K562 (cell line): ENCODE data around the gene STRC. TPM values are rescaled to one million over a fixed set of nuclear protein-coding genes. Genes with fewer than 3 reads are reported as not detected.

ENCODE experiments used
- ATAC-seq: fragments of 200-7000 bp; cut with Tn5 transposase; 3 replicates; pipeline ENCODE4 v1.9.1; 2020; ENCODE audit warnings: moderate library complexity
- BruUV-seq: library from RNA; stranded (reverse); fragments of 400-500 nt; replicated peaks from 2 replicates; lab custom pipeline; 2021; lab: Mats Ljungman, UMichigan
- CTCF ChIA-PET: fragments of 300-600 bp; formaldehyde crosslinking; extraction: SDS; loops from one replicate; lab custom pipeline; 2021; ENCODE audit warnings: low intra/inter-chr PET ratio; lab: Yijun Ruan, JAX
- POLR2A ChIA-PET: fragments of 300-600, 350-650 bp; sonication (Branson Sonifier 250); formaldehyde crosslinking; extraction: SDS; loops from one replicate; lab custom pipeline; 2021; ENCODE audit warnings: antibody characterized with exemption, inconsistent platforms; lab: Yijun Ruan, JAX
- DNase-seq, 4 experiments: peaks; one replicate each; pipeline versions ENCODE4 v3.0.0 to v3.0.0-alpha.2; 2011 to 2018; ENCODE audit warnings: low spot score in 3 of 4, mixed read lengths in 3 of 4; ENCODE audit errors: extremely low read depth in 1 of 4
- FAIRE-seq: peaks from 2 replicates; lab custom pipeline; 2011; peaks lifted over from hg19 to GRCh38; lab: Jason Lieb, UNC
- H2AFZ ChIP-seq: 2 replicates; pipeline ENCODE4 v1.6.0; 2011; ENCODE audit warnings: low read depth, low read length, control low read depth, inconsistent platforms
- H3K27ac ChIP-seq: fragments of 200-600 bp; 3 replicates; pipeline ENCODE4 v1.8.0; 2011; ENCODE audit warnings: low read depth, mild to moderate bottlenecking, control low read depth, inconsistent platforms, low read length, moderate library complexity, mixed read lengths; ENCODE audit errors: extremely low read depth
- H3K27me3 ChIP-seq, 2 experiments: fragments of 300-600 bp in 1 of 2; 2 replicates in 1 of 2; 3 replicates in 1 of 2; pipeline versions ENCODE4 v1.6.0 to v1.8.0; 2011; ENCODE audit warnings: inconsistent platforms in 2 of 2, low read length in 2 of 2, mild to moderate bottlenecking in 1 of 2, mixed read lengths in 1 of 2, moderate library complexity in 1 of 2; ENCODE audit not compliant: control insufficient read depth in 2 of 2, insufficient read depth in 2 of 2
- H3K36me3 ChIP-seq: fragments of 300-600 bp; 3 replicates; pipeline ENCODE4 v1.8.0; 2011; ENCODE audit warnings: mild to moderate bottlenecking, low read length, inconsistent platforms; ENCODE audit not compliant: control insufficient read depth, insufficient read depth
- H3K4me1 ChIP-seq, 2 experiments: fragments of 200-600 bp in 1 of 2; replicated peaks in 1 of 2; 2 replicates in 1 of 2; 3 replicates in 1 of 2; pipeline versions ENCODE4 v1.5.1 to v1.8.0; 2011; ENCODE audit warnings: inconsistent platforms in 2 of 2, low read length in 2 of 2, mild to moderate bottlenecking in 1 of 2, mixed read lengths in 1 of 2, moderate library complexity in 1 of 2; ENCODE audit not compliant: control insufficient read depth in 2 of 2, insufficient read depth in 2 of 2
- H3K4me2 ChIP-seq: 2 replicates; pipeline ENCODE4 v1.6.1; 2011; ENCODE audit warnings: low read length, control low read depth, inconsistent platforms, mixed read lengths; ENCODE audit not compliant: insufficient read depth
- H3K4me3 ChIP-seq: fragments of 200-600 bp; sonication (generic), shearing (Covaris generic); 2 replicates; pipeline ENCODE4 v1.5.1; 2016; ENCODE audit warnings: control low read depth, inconsistent platforms
- H3K79me2 ChIP-seq: fragments of 200-600 bp; 3 replicates; pipeline ENCODE4 v1.8.0; 2011; ENCODE audit warnings: low read length, inconsistent platforms; ENCODE audit not compliant: control insufficient read depth, insufficient read depth
- H3K9ac ChIP-seq, 2 experiments: 2 replicates each; pipeline versions ENCODE4 v1.6.0 to v1.6.1; 2011; ENCODE audit warnings: low read depth in 2 of 2, low read length in 2 of 2, control low read depth in 1 of 2, inconsistent platforms in 1 of 2, mild to moderate bottlenecking in 1 of 2, mixed read lengths in 1 of 2; ENCODE audit not compliant: insufficient read depth in 1 of 2
- H3K9me1 ChIP-seq: one replicate; pipeline ENCODE4 v1.6.0; 2011; ENCODE audit warnings: inconsistent platforms, mild to moderate bottlenecking, low read length, moderate library complexity; ENCODE audit not compliant: control insufficient read depth, insufficient read depth
- H3K9me3 ChIP-seq: replicated peaks from 2 replicates; pipeline ENCODE4 v1.5.1; 2011; ENCODE audit warnings: low read depth, low read length, inconsistent platforms; ENCODE audit not compliant: control insufficient read depth, insufficient read depth
- H4K20me1 ChIP-seq: replicated peaks from 2 replicates; pipeline ENCODE4 v1.6.1; 2011; ENCODE audit warnings: low read length, inconsistent platforms, mixed read lengths; ENCODE audit not compliant: control insufficient read depth, insufficient read depth
- CHD7 ChIP-seq: fragments of 200-600 bp; sonication (generic); IDR thresholded peaks from one replicate; pipeline ENCODE4 v1.6.1; 2012; ENCODE audit warnings: mild to moderate bottlenecking, low read depth, low read length, inconsistent platforms
- CREBBP ChIP-seq: IDR thresholded peaks from one replicate; pipeline ENCODE4 v1.6.1; 2012; ENCODE audit warnings: low read depth, mild to moderate bottlenecking, control low read depth, inconsistent platforms, low read length
- RHOXF2B ChIP-seq: fragments of 250-450 bp; sonication (Bioruptor Pico); conservative IDR thresholded peaks from 2 replicates; pipeline ENCODE4 v1.5.1; 2021
- SRSF3 ChIP-seq: fragments of 200-400 bp; formaldehyde crosslinking; IDR thresholded peaks from 2 replicates; pipeline ENCODE4 v1.6.1; 2016; ENCODE audit warnings: mild to moderate bottlenecking, low read length, moderate library complexity; ENCODE audit not compliant: insufficient read depth
- TSC22D4 ChIP-seq: fragments of 450-650 bp; IDR thresholded peaks from 2 replicates; pipeline ENCODE4 v1.6.1; 2016; ENCODE audit warnings: missing genetic modification characterization, missing biosample characterization, control low read depth
- ZBTB33 ChIP-seq: sonication (generic); formaldehyde crosslinking; IDR thresholded peaks from 2 replicates; pipeline ENCODE4 v1.8.1; 2023; ENCODE audit warnings: mild to moderate bottlenecking, missing genetic modification reagents
- ZNF232 ChIP-seq: sonication (generic); formaldehyde crosslinking; IDR thresholded peaks from 2 replicates; pipeline ENCODE4 v1.8.0; 2022; ENCODE audit warnings: mild to moderate bottlenecking, missing genetic modification reagents
- ZNF717 ChIP-seq: fragments of 250-450 bp; sonication (Bioruptor Pico); IDR thresholded peaks from 2 replicates; pipeline ENCODE4 v1.5.0; 2021
- WGBS: fragments of 100-300 bp; shearing (Covaris generic); methylation state at CpG from one replicate; pipeline ENCODE4 v1.1.6; 2016; ENCODE audit warnings: low coverage, mixed read lengths; ENCODE audit not compliant: insufficient coverage; ENCODE audit errors: missing lambda C conversion rate; 5-methylcytosine and 5-hydroxymethylcytosine counted together
- in situ Hi-C: fragments of 300-500 bp; cut with MboI; formaldehyde crosslinking; loops from 4 replicates; pipeline ENCODE4 v1.15.0; 2018; ENCODE audit warnings: inconsistent platforms, mixed read lengths
- intact Hi-C: fragments of 100-400 bp; cut with micrococcal nuclease; formaldehyde crosslinking; loops from 2 replicates; pipeline ENCODE4 v1.14.2; 2022
- polyA plus RNA-seq, 8 experiments: library from polyadenylated mRNA; depleted of rRNA in 4 of 8; stranded (reverse) in 5 of 8; unstranded in 3 of 8; fragments of >200 nt; fragmentation: Nextera tagmentation in 2 of 8; fragmentation: Illumina TruSeq in 1 of 8; extraction: Ambion mirVana in 2 of 8; extraction: Trizol in 1 of 8; gene quantifications; 2 replicates each; pipeline versions ENCODE4 v1.2.1 to v1.2.3, GENCODE V29; 2011 to 2014; ENCODE audit warnings: inconsistent platforms in 1 of 8, missing spikeins in 1 of 8
- total RNA-seq, 7 experiments: library from RNA; depleted of rRNA in 6 of 7; stranded (reverse); fragments of >200 nt in 6 of 7; fragmentation: Illumina TruSeq in 2 of 7; extraction: Trizol in 2 of 7; gene quantifications; 2 replicates each; pipeline versions ENCODE4 v1.2.1 to v1.2.3, GENCODE V29; 2011 to 2021; ENCODE audit warnings: low replicate concordance in 1 of 7

The STRC gene
- total and polyA plus RNA-seq, 9 of the 15 experiments (the other 6 are each of a cell fraction or from before 2014, with no cell fraction given) = 0.01 to 0.04 TPM; not detected in 7

- Histone ChIP-seq H3K9me1 (no peaks in the 10 kb centered on the region), H3K4me2 (no peak overlapping the region), H3K79me2 (no peaks in the 10 kb centered on the region), H4K20me1 (no peaks in the 10 kb centered on the region; the same call in 1 of the 2 replicates), H3K4me1 (no peaks in the 10 kb centered on the region), H3K36me3 (peaks cover 5% of the 10 kb centered on the region; the same call in 1 of the 3 replicates), H2AFZ (no peak overlapping the region), H3K9ac (no peak overlapping the region), H3K9me3 (no peaks in the 10 kb centered on the region), H3K27me3 (no peaks in the 10 kb centered on the region), H3K27ac (no peak overlapping the region), H3K4me3 (no peak overlapping the region)
- no peak for TF ChIP-seq RHOXF2B (CRISPR knock-in tag)
- no peak for TF ChIP-seq CREBBP
- no peak for TF ChIP-seq ZBTB33 (CRISPR knock-in tag)
- no peak for TF ChIP-seq ZNF232 (CRISPR knock-in tag)
- TF ChIP-seq ZNF717 (CRISPR knock-in tag) = no peak
- no peak for TF ChIP-seq TSC22D4 (tag)
- no peak for TF ChIP-seq CHD7
- TF ChIP-seq SRSF3 = no peak
- DNase-seq (no peak), ATAC-seq (no peak), FAIRE-seq (no peak)
- WGBS = 50% methylated on average over 2 of the region's 2 CpGs
- ChIA-PET CTCF (no interaction called here), POLR2A (no interaction called here)
- in situ Hi-C loops (no loop called here), intact Hi-C loops (no loop called here)
- BruUV-seq = no TSS peak
Observed at GRCh38 chr15:43552986-43553385, 65.6 kb downstream of the STRC start.
